Measurements from ENCODE around the gene WTAP. TPM values are rescaled to one million over a fixed set of nuclear protein-coding genes. Genes with fewer than 3 reads are reported as not detected.
A peak's percentile ranks its signal among the peaks of the same experiment; 100 is the strongest.

WTAP gene
- total RNA-seq, 5 donors from 2014 or later (not counting 1 experiment from before 2014, with no cell fraction given) = 119 to 177 (median 126) TPM

DNA sequence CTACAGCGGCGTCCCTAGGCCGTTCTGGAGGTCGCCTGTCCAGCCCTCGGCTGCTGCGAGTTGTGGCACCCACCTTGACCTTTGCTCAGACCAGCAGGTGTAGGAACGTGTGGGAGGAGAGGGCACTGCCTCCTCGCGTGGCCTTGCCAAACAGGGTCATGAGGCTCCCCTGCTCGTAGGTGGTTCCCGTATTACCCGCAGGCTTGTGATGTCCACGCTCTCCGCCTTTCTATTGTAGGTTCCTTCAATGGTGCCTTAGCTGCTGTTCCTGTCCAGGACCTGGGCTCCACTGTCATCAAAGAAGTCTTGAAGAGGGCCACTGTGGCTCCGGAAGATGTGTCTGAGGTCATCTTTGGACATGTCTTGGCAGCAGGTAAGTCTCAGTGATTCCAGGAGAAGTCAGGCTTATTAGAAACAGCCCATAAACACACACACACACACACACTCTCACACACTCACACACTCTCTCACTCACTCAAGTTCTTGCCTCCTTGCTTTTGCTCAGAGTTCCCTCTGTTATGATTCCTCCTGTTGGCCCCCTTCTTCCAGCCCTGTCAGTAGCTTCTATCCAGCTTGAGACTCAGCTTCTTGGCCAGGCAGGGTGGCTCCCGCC, 35.5 kb downstream of the WTAP start:
- Histone ChIP-seq H3K27me3 (replicated peaks in 1 of 2; ENCODE audit: control insufficient read depth in 2 of 2, extremely low read depth in 1 of 2, insufficient read depth in 2 of 2, low read length in 1 of 2) (no peaks in the 10 kb centered on the region), H3K27ac (ENCODE audit: low read length) (peak overlapping the region; percentile 98), H3K4me3 (ENCODE audit: control insufficient read depth in 1 of 2, extremely low read depth in 1 of 2, low read length in 1 of 2) (peak overlapping the region; percentile 79 to 97), H3K9me3 (no peaks in the 10 kb centered on the region), H3K36me3 (ENCODE audit: control insufficient read depth in 2 of 2, extremely low read depth in 1 of 2, insufficient read depth in 1 of 2, low read length in 1 of 2) (peaks cover 3 to 42% of the 10 kb centered on the region in 2 donors), H3K4me1 (ENCODE audit: control insufficient read depth in 1 of 2, extremely low read depth in 1 of 2, insufficient read depth in 2 of 2, low read length in 2 of 2) (peaks cover 10 to 16% of the 10 kb centered on the region in 2 experiments)
- H3K4me3 Mint-ChIP-seq = peak overlapping the region; percentile 91 to 94 (median 94)
- DNase-seq (peak in 28 of 35 experiments; percentile 7 to 65 (median 22)), ATAC-seq (replicated peaks in 1 of 4) (no peak)
- CTCF ChIA-PET = interaction anchor here (0.7 to 0.9 kb wide), 2 partner anchors 30 to 90 kb away, joined by 3 to 5 read pairs; no protein-coding TSS in a partner anchor
- 6% methylated on average over 11 of the region's 16 CpGs for WGBS (ENCODE audit: insufficient coverage)
- H3K27ac Mint-ChIP-seq = peak overlapping the region; percentile 96 to 97
- H3K9me3 Mint-ChIP-seq = no peaks in the 10 kb centered on the region
- POLR2A ChIA-PET = interaction anchor here in 1 of 2 donors (0.6 to 0.8 kb wide), 3 partner anchors 28 to 44 kb away, joined by 3 to 10 read pairs (median 3); no protein-coding TSS in a partner anchor
- peaks cover 23 to 31% (median 29%) of the 10 kb centered on the region in 3 donors for H3K4me1 Mint-ChIP-seq
- peaks cover 25% of the 10 kb centered on the region for H3K36me3 Mint-ChIP-seq
- H3K27me3 Mint-ChIP-seq = no peaks in the 10 kb centered on the region

DNA sequence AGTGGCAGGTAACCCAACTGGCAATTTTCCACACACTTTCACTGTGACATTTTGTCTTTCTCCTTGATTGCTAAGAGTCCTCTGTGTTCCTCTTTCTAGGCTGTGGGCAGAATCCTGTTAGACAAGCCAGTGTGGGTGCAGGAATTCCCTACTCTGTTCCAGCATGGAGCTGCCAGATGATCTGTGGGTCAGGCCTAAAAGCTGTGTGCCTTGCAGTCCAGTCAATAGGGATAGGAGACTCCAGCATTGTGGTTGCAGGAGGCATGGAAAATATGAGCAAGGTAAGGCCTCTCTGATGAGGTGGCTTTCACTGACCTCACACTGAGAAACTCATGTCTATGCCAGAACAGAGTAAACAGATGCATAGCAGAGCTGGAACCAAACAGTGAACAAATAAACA, 39.6 kb downstream of the WTAP start:
- Histone ChIP-seq H3K4me3 (ENCODE audit: control insufficient read depth in 1 of 2, extremely low read depth in 1 of 2, low read length in 1 of 2) (no peak overlapping the region), H3K9me3 (no peaks in the 10 kb centered on the region), H3K27me3 (replicated peaks in 1 of 2; ENCODE audit: control insufficient read depth in 2 of 2, extremely low read depth in 1 of 2, insufficient read depth in 2 of 2, low read length in 1 of 2) (no peaks in the 10 kb centered on the region), H3K36me3 (ENCODE audit: control insufficient read depth in 2 of 2, extremely low read depth in 1 of 2, insufficient read depth in 1 of 2, low read length in 1 of 2) (peaks cover 3 to 62% of the 10 kb centered on the region in 2 donors), H3K4me1 (ENCODE audit: control insufficient read depth in 1 of 2, extremely low read depth in 1 of 2, insufficient read depth in 2 of 2, low read length in 2 of 2) (peaks cover 6 to 9% of the 10 kb centered on the region in 2 experiments), H3K27ac (ENCODE audit: low read length) (no peak overlapping the region)
- DNase-seq = no peak
- H3K27ac Mint-ChIP-seq = no peak overlapping the region
- no peak overlapping the region for H3K4me3 Mint-ChIP-seq
- peaks cover 52% of the 10 kb centered on the region for H3K36me3 Mint-ChIP-seq
- no peaks in the 10 kb centered on the region for H3K27me3 Mint-ChIP-seq
- no peak for ATAC-seq (replicated peaks in 1 of 4)
- peaks cover 0 to 4% (median 0%) of the 10 kb centered on the region in 3 donors for H3K9me3 Mint-ChIP-seq
- ChIA-PET CTCF (interaction anchor here in 1 of 2 donors (1.0 kb wide), 1 partner anchor 25 kb away, joined by 3 read pairs; no protein-coding TSS in a partner anchor), POLR2A (interaction anchor here in 1 of 2 donors (1.3 kb wide), 1 partner anchor 23 kb away, joined by 3 read pairs; the partner anchor contains the start of gene MRPL18)
- peaks cover 11 to 15% (median 13%) of the 10 kb centered on the region in 3 donors for H3K4me1 Mint-ChIP-seq

DNA sequence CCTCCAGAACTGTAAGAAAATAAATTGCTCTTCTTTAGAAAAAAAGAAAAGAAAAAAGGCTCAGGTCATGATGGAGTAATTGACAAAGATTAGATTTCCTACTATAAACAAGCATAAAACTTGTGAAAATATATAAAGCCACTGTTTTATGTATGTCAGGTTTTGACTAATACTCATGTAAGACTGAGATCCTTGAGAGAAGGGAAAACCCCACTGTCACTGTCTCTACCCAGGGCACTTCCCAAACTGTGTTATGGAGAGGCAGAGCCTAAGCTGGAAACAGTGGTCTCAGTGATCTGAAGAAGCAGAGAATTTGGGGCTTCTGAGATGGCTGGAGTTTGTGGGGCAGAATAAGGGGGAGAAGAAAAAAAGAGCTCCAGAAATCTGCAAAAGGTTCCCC, 42.2 kb downstream of the WTAP start:
- no peak overlapping the region for H3K27ac Mint-ChIP-seq
- peaks cover 0 to 4% (median 0%) of the 10 kb centered on the region in 3 donors for H3K9me3 Mint-ChIP-seq
- Histone ChIP-seq H3K9me3 (no peaks in the 10 kb centered on the region), H3K36me3 (ENCODE audit: control insufficient read depth in 2 of 2, extremely low read depth in 1 of 2, insufficient read depth in 1 of 2, low read length in 1 of 2) (peaks cover 3 to 58% of the 10 kb centered on the region in 2 donors), H3K27ac (ENCODE audit: low read length) (no peak overlapping the region), H3K27me3 (replicated peaks in 1 of 2; ENCODE audit: control insufficient read depth in 2 of 2, extremely low read depth in 1 of 2, insufficient read depth in 2 of 2, low read length in 1 of 2) (no peaks in the 10 kb centered on the region), H3K4me1 (ENCODE audit: control insufficient read depth in 1 of 2, extremely low read depth in 1 of 2, insufficient read depth in 2 of 2, low read length in 2 of 2) (no peaks in the 10 kb centered on the region), H3K4me3 (ENCODE audit: control insufficient read depth in 1 of 2, extremely low read depth in 1 of 2, low read length in 1 of 2) (no peak overlapping the region)
- no peak overlapping the region for H3K4me3 Mint-ChIP-seq
- H3K4me1 Mint-ChIP-seq = peaks cover 0 to 6% (median 4%) of the 10 kb centered on the region in 3 donors
- POLR2A ChIA-PET = interaction anchor here (0.6 to 0.9 kb wide), 3 partner anchors 11 to 21 kb away, joined by 3 to 4 read pairs (median 4); no protein-coding TSS in a partner anchor
- peaks cover 54% of the 10 kb centered on the region for H3K36me3 Mint-ChIP-seq
- no peak for ATAC-seq (replicated peaks in 1 of 4)
- no peaks in the 10 kb centered on the region for H3K27me3 Mint-ChIP-seq
- CTCF ChIA-PET = no interaction called here
- DNase-seq = no peak

DNA sequence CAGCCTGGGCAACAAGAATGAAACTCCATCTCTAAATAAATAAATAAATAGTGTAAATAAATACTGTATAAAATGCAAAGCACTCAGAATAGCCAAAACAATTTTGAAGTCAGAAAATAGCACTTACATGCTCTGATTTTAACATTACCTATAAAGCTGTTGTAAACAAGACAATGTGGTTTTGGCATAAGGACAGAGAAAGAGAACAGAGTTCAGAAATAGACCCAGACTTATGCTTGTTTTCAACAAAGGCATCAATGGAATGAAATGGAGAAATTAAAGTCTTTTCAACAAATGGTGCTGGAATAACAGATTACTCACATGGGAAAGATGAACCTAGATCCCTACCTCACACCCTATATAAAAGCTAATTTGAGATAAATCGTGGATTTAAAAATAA, 44.9 kb downstream of the WTAP start:
- no peaks in the 10 kb centered on the region for H3K4me1 ChIP-seq (ENCODE audit: control insufficient read depth in 1 of 2, extremely low read depth in 1 of 2, insufficient read depth in 2 of 2, low read length in 2 of 2)
- ATAC-seq (replicated peaks in 1 of 4) = no peak
- H3K4me3 ChIP-seq (ENCODE audit: control insufficient read depth in 1 of 2, extremely low read depth in 1 of 2, low read length in 1 of 2) = no peak overlapping the region
- DNase-seq = no peak
- H3K36me3 ChIP-seq (ENCODE audit: control insufficient read depth in 2 of 2, extremely low read depth in 1 of 2, insufficient read depth in 1 of 2, low read length in 1 of 2) = peaks cover 0 to 46% of the 10 kb centered on the region in 2 donors
- no peak overlapping the region for H3K27ac ChIP-seq (ENCODE audit: low read length)
- ChIA-PET POLR2A (interaction anchor here in 1 of 2 donors (1.1 kb wide), 1 partner anchor 983 kb away, joined by 4 read pairs; no protein-coding TSS in a partner anchor), CTCF (interaction anchor here (0.6 to 1.0 kb wide), 4 partner anchors 33 to 72 kb away, joined by 3 to 9 read pairs (median 3); no protein-coding TSS in a partner anchor)
- no peaks in the 10 kb centered on the region for H3K27me3 Mint-ChIP-seq
- H3K4me3 Mint-ChIP-seq = no peak overlapping the region
- peaks cover 0 to 4% (median 0%) of the 10 kb centered on the region in 3 donors for H3K9me3 Mint-ChIP-seq
- H3K9me3 ChIP-seq = no peaks in the 10 kb centered on the region
- H3K36me3 Mint-ChIP-seq = peaks cover 51% of the 10 kb centered on the region
- WGBS (ENCODE audit: insufficient coverage) = no CpG with 5 or more reads among the region's 1 CpG
- H3K4me1 Mint-ChIP-seq = no peaks in the 10 kb centered on the region
- H3K27ac Mint-ChIP-seq = no peak overlapping the region
- no peaks in the 10 kb centered on the region for H3K27me3 ChIP-seq (replicated peaks in 1 of 2; ENCODE audit: control insufficient read depth in 2 of 2, extremely low read depth in 1 of 2, insufficient read depth in 2 of 2, low read length in 1 of 2)

DNA sequence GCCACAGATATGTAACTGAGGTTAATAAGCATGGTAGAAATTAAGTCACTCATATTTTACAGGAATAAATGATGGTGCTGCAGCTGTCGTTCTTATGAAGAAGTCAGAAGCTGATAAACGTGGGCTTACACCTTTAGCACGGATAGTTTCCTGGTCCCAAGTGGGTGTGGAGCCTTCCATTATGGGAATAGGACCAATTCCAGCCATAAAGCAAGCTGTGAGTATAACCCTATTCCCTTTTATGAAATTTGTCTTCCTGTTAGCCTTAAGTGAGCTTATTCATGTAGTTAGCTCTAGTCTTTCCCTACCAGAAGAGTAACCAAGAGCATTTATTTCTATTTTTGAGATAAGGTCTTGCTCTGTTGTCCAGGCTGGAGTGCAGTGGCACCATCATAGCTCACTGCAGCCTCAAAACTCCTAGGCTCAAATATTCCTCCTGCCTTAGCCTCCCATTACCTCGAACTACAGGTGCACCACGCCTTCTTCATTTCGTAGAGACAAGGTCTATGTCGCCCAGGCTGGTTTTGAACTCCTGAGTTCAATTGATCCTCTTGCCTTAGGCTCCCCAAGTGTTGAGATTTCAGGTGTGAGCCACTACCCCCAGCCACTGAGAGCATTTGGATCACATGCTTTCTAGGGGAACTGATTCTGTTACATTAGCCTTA, 50.1 kb downstream of the WTAP start:
- Mint-ChIP-seq H3K9me3 (no peaks in the 10 kb centered on the region), H3K4me1 (peaks cover 9 to 14% (median 10%) of the 10 kb centered on the region in 3 donors), H3K27me3 (no peaks in the 10 kb centered on the region), H3K36me3 (peaks cover 46% of the 10 kb centered on the region), H3K4me3 (no peak overlapping the region), H3K27ac (peak overlapping the region in 1 of 2 donors; percentile 12)
- Histone ChIP-seq H3K4me3 (ENCODE audit: control insufficient read depth in 1 of 2, extremely low read depth in 1 of 2, low read length in 1 of 2) (no peak overlapping the region), H3K9me3 (no peaks in the 10 kb centered on the region), H3K36me3 (ENCODE audit: control insufficient read depth in 2 of 2, extremely low read depth in 1 of 2, insufficient read depth in 1 of 2, low read length in 1 of 2) (peaks cover 3 to 57% of the 10 kb centered on the region in 2 donors), H3K27me3 (replicated peaks in 1 of 2; ENCODE audit: control insufficient read depth in 2 of 2, extremely low read depth in 1 of 2, insufficient read depth in 2 of 2, low read length in 1 of 2) (no peaks in the 10 kb centered on the region), H3K27ac (ENCODE audit: low read length) (no peak overlapping the region), H3K4me1 (ENCODE audit: control insufficient read depth in 1 of 2, extremely low read depth in 1 of 2, insufficient read depth in 2 of 2, low read length in 2 of 2) (no peaks in the 10 kb centered on the region)
- ChIA-PET CTCF (interaction anchor here in 1 of 2 donors (0.9 kb wide), 1 partner anchor 10 kb away, joined by 3 read pairs; no protein-coding TSS in a partner anchor), POLR2A (no interaction called here)
- no peak for DNase-seq
- WGBS (ENCODE audit: insufficient coverage) = 97% methylated on average over 4 of the region's 7 CpGs
- ATAC-seq (replicated peaks in 1 of 4) = no peak

DNA sequence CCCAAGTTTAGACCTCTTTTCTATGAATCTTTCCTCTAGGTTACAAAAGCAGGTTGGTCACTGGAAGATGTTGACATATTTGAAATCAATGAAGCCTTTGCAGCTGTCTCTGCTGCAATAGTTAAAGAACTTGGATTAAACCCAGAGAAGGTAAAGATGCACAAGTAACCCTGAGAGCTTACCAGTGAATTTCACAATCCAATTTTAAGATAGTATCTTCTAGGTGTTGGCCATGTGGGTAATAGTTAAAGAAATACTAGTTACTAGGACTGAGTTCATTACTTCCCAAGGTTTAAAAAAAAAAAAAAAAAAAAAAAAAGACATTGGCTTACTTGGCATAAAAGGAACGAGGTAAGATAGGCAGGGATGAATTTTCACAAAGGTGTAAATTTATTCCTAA, 50.8 kb downstream of the WTAP start:
- peaks cover 53% of the 10 kb centered on the region for H3K36me3 Mint-ChIP-seq
- H3K27ac Mint-ChIP-seq = peak overlapping the region in 1 of 2 donors; percentile 13
- WGBS (ENCODE audit: insufficient coverage) = no CpG with 5 or more reads among the region's 1 CpG
- H3K4me1 Mint-ChIP-seq = peaks cover 17 to 22% (median 18%) of the 10 kb centered on the region in 3 donors
- no peaks in the 10 kb centered on the region for H3K9me3 Mint-ChIP-seq
- Histone ChIP-seq H3K27me3 (replicated peaks in 1 of 2; ENCODE audit: control insufficient read depth in 2 of 2, extremely low read depth in 1 of 2, insufficient read depth in 2 of 2, low read length in 1 of 2) (no peaks in the 10 kb centered on the region), H3K9me3 (no peaks in the 10 kb centered on the region), H3K36me3 (ENCODE audit: control insufficient read depth in 2 of 2, extremely low read depth in 1 of 2, insufficient read depth in 1 of 2, low read length in 1 of 2) (peaks cover 5 to 62% of the 10 kb centered on the region in 2 donors), H3K27ac (ENCODE audit: low read length) (no peak overlapping the region), H3K4me1 (ENCODE audit: control insufficient read depth in 1 of 2, extremely low read depth in 1 of 2, insufficient read depth in 2 of 2, low read length in 2 of 2) (no peaks in the 10 kb centered on the region), H3K4me3 (ENCODE audit: control insufficient read depth in 1 of 2, extremely low read depth in 1 of 2, low read length in 1 of 2) (no peak overlapping the region)
- no peaks in the 10 kb centered on the region for H3K27me3 Mint-ChIP-seq
- ChIA-PET CTCF (no interaction called here), POLR2A (interaction anchor here in 1 of 2 donors (0.6 kb wide), 1 partner anchor 204 kb away, joined by 3 read pairs; no protein-coding TSS in a partner anchor)
- DNase-seq (no peak), ATAC-seq (replicated peaks in 1 of 4) (no peak)
- no peak overlapping the region for H3K4me3 Mint-ChIP-seq
